Activated CD8-positive, alpha-beta T cell treated with anti-CD3 and anti-CD28 coated beads for 36 hours (primary cell): ENCODE data around the gene DHRSX. TPM values are rescaled to one million over a fixed set of nuclear protein-coding genes. Genes with fewer than 3 reads are reported as not detected.

Experiments
- ATAC-seq: fragments of 200-7000 bp; cut with Tn5 transposase; one replicate; pipeline ENCODE4 v1.10.0; 2021; ENCODE audit warnings: mild to moderate bottlenecking, moderate library complexity
- CTCF ChIA-PET: fragments of 350-600 bp; sonication (Branson Sonifier 250); formaldehyde crosslinking; loops from one replicate; lab custom pipeline; 2021; ENCODE audit warnings: antibody characterized with exemption; lab: Charles Lee
- POLR2A ChIA-PET: fragments of 350-600 bp; sonication (Branson Sonifier 250); formaldehyde crosslinking; loops from one replicate; lab custom pipeline; 2021; ENCODE audit warnings: antibody characterized with exemption; lab: Charles Lee
- DNase-seq: peaks from one replicate; pipeline ENCODE4 v3.0.0-alpha.2; 2020
- H3K27ac Mint-ChIP-seq: one replicate; pipeline ENCODE4 v1.8.0; 2021; ENCODE audit warnings: mild to moderate bottlenecking, mixed read lengths
- H3K27me3 Mint-ChIP-seq: one replicate; pipeline ENCODE4 v1.8.0; 2021; ENCODE audit warnings: mixed read lengths
- H3K36me3 Mint-ChIP-seq: one replicate; pipeline ENCODE4 v1.8.0; 2021; ENCODE audit warnings: low read depth, mixed read lengths
- H3K4me1 Mint-ChIP-seq: one replicate; pipeline ENCODE4 v1.8.0; 2021; ENCODE audit warnings: low read depth, mixed read lengths
- H3K4me3 Mint-ChIP-seq: one replicate; pipeline ENCODE4 v1.8.0; 2021; ENCODE audit warnings: mild to moderate bottlenecking, moderate library complexity, mixed read lengths
- H3K9me3 Mint-ChIP-seq: one replicate; pipeline ENCODE4 v1.8.0; 2021; ENCODE audit warnings: mixed read lengths
- CTCF ChIP-seq: fragments of 200-600 bp; IDR thresholded peaks from one replicate; pipeline ENCODE4 v1.8.0; 2022; ENCODE audit warnings: antibody characterized with exemption, mild to moderate bottlenecking
- intact Hi-C: fragments of 100-400 bp; cut with micrococcal nuclease; formaldehyde crosslinking; loops from one replicate; pipeline ENCODE4 v1.10.0; 2022
- total RNA-seq, 2 experiments: library from RNA; stranded (reverse); gene quantifications; one replicate each; pipeline ENCODE4 v1.2.3, GENCODE V29; 2021

DHRSX gene
- total RNA-seq, 2 experiments from 2014 or later: 19.7 to 22.0 TPM

- H3K27ac Mint-ChIP-seq: no peak overlapping the region
These were observed 86.4 kb downstream of the DHRSX start for GRCh38 chrX:2414384-2414783.

GRCh38 chrX:2413969-2414368 is 86.8 kb downstream of the DHRSX start:
- CTCF ChIA-PET: no interaction called here
- POLR2A ChIA-PET: no interaction called here
- Mint-ChIP-seq H3K36me3 (peaks cover 17% of the 10 kb centered on the region), H3K9me3 (no peaks in the 10 kb centered on the region), H3K27ac (no peak overlapping the region), H3K4me3 (no peak overlapping the region), H3K27me3 (no peaks in the 10 kb centered on the region), H3K4me1 (no peaks in the 10 kb centered on the region)
- DNase-seq: no peak
- TF ChIP-seq CTCF: no peak
- ATAC-seq: no peak
- intact Hi-C loops: no loop called here

More at GRCh38 chrX:2414384-2414783, 86.4 kb downstream of the DHRSX start:
- no peak for ATAC-seq
- no peak overlapping the region for H3K4me3 Mint-ChIP-seq
- POLR2A ChIA-PET: no interaction called here
- CTCF ChIA-PET: no interaction called here
- no peak for TF ChIP-seq CTCF
- H3K27me3 Mint-ChIP-seq: no peaks in the 10 kb centered on the region
- no peak for DNase-seq
- no peaks in the 10 kb centered on the region for H3K9me3 Mint-ChIP-seq
- intact Hi-C loops: no loop called here
- H3K4me1 Mint-ChIP-seq: no peaks in the 10 kb centered on the region
- peaks cover 12% of the 10 kb centered on the region for H3K36me3 Mint-ChIP-seq

- CTCF ChIA-PET: no interaction called here
- H3K4me3 Mint-ChIP-seq: no peak overlapping the region
- POLR2A ChIA-PET: no interaction called here
- H3K27me3 Mint-ChIP-seq: no peaks in the 10 kb centered on the region
- no peaks in the 10 kb centered on the region for H3K4me1 Mint-ChIP-seq
- H3K36me3 Mint-ChIP-seq: peaks cover 35% of the 10 kb centered on the region
- TF ChIP-seq CTCF: no peak
- H3K9me3 Mint-ChIP-seq: peaks cover 3% of the 10 kb centered on the region
- DNase-seq (no peak), ATAC-seq (no peak)
- no peak overlapping the region for H3K27ac Mint-ChIP-seq
- intact Hi-C loops: no loop called here
These were observed 88.6 kb downstream of the DHRSX start for GRCh38 chrX:2412131-2412530.

GRCh38 chrX:2410279-2411020 is 90.3 kb downstream of the DHRSX start:
- Mint-ChIP-seq H3K27me3 (no peaks in the 10 kb centered on the region), H3K4me3 (no peak overlapping the region), H3K27ac (no peak overlapping the region), H3K36me3 (peaks cover 44% of the 10 kb centered on the region), H3K4me1 (no peaks in the 10 kb centered on the region), H3K9me3 (peaks cover 5% of the 10 kb centered on the region)
- ChIA-PET POLR2A (no interaction called here), CTCF (no interaction called here)
- no peak for DNase-seq
- ATAC-seq: no peak
- intact Hi-C loops: no loop called here
- TF ChIP-seq CTCF: no peak

- H3K9me3 Mint-ChIP-seq: peaks cover 5% of the 10 kb centered on the region
- intact Hi-C loops: no loop called here
- ChIA-PET POLR2A (no interaction called here), CTCF (no interaction called here)
- no peak overlapping the region for H3K4me3 Mint-ChIP-seq
- DNase-seq (no peak), ATAC-seq (no peak)
- H3K36me3 Mint-ChIP-seq: peaks cover 44% of the 10 kb centered on the region
- no peak overlapping the region for H3K27ac Mint-ChIP-seq
- no peaks in the 10 kb centered on the region for H3K27me3 Mint-ChIP-seq
- no peaks in the 10 kb centered on the region for H3K4me1 Mint-ChIP-seq
- TF ChIP-seq CTCF: no peak
These were observed 91.0 kb downstream of the DHRSX start for GRCh38 chrX:2409796-2410195.
